ENCODE results near the gene PCLAF. TPM values are rescaled to one million over a fixed set of nuclear protein-coding genes. Genes with fewer than 3 reads are reported as not detected.

Gene PCLAF
- total RNA-seq, 1 experiment from 2014 or later: 93.5 TPM

- TF ChIP-seq ELF1 (IDR thresholded peaks at IDR 0.05; ENCODE audit: borderline replicate concordance, low read depth) (no peak), FOSL1 (IDR thresholded peaks at IDR 0.05; ENCODE audit: low read depth) (no peak)
Measured at GRCh38 chr15:64389036-64389435, 7.8 kb upstream of the PCLAF start (continued).

GRCh38 chr15:64387562-64388168, 6.4 kb upstream of the PCLAF start, which contains the start of gene TRIP4:
Gene TRIP4 (plus strand): TSS chr15:64387836. CDS start chr15:64387864, 28 bp downstream.
- H3K9me2 ChIP-seq (ENCODE audit: insufficient read depth): no peaks in the 10 kb centered on the region
- ChIA-PET RAD21 (ENCODE audit: low non-redundant PET in 1 of 2, low total read pairs in 2 of 2, uncharacterized antibody in 2 of 2, unreplicated experiment in 2 of 2) (no interaction called here), POLR2A (interaction anchor here (0.8 to 1.7 kb wide), 6 partner anchors 9 to 225 kb away, joined by 3 to 8 read pairs (median 4); partner anchors contain the start of genes CSNK1G1 and PPIB), CTCF (interaction anchor here (1.0 to 1.3 kb wide), 2 partner anchors 53 to 224 kb away, joined by 5 read pairs; partner anchors contain the start of gene PPIB)
- peak within 1 kb of the TSS; percentile 64 for H3K9ac ChIP-seq (ENCODE audit: low read length)
- BruUV-seq (replicated peaks): no TSS peak
- H2AFZ ChIP-seq (ENCODE audit: low read depth, low read length, poor library complexity, severe bottlenecking): peak within 1 kb of the TSS; percentile 82
- 0 out of 4 replicates have a peak, but pooled peaks cover 0 to 3% of the 10 kb centered on the region in 2 experiments for H3K9me3 ChIP-seq (ENCODE audit: control insufficient read depth in 1 of 2, insufficient read depth in 1 of 2, low read depth in 1 of 2, low read length in 2 of 2)
- DNase-seq (ENCODE audit: low read depth, low spot score) (peak; percentile 93), ATAC-seq (peak; percentile 99)
- H3K36me3 ChIP-seq (ENCODE audit: control insufficient read depth in 1 of 2, insufficient read depth in 2 of 2, low read length in 2 of 2): no peaks in the 10 kb centered on the region
- H3K4me3 ChIP-seq (replicated peaks in 1 of 2; ENCODE audit: low read depth in 1 of 2, low read length in 2 of 2): peak within 1 kb of the TSS; percentile 75 to 97
- H3K27ac ChIP-seq (ENCODE audit: low read depth, low read length): peak within 1 kb of the TSS; percentile 64
- H3K4me2 ChIP-seq (ENCODE audit: low read length): peak within 1 kb of the TSS; percentile 95
- intact Hi-C loops (cut with micrococcal nuclease): loop anchor here (2.0 to 5.0 kb wide), 2 partner anchors 75 to 225 kb away; partner anchors contain the start of genes PPIB and ZNF609
- no peaks in the 10 kb centered on the region for H3K27me3 ChIP-seq (ENCODE audit: insufficient read depth, low read length)
- H4K20me1 ChIP-seq (ENCODE audit: insufficient read depth): no peaks in the 10 kb centered on the region
- peaks cover 6 to 15% of the 10 kb centered on the region in 2 experiments; a peak in 3 of 4 replicates for H3K4me1 ChIP-seq (ENCODE audit: control insufficient read depth in 1 of 2, insufficient read depth in 2 of 2, low read length in 2 of 2)
- peaks cover 19% of the 10 kb centered on the region for H3K79me2 ChIP-seq (ENCODE audit: insufficient read depth, low read length)
- TF ChIP-seq ZNF274 (IDR thresholded peaks at IDR 0.05; ENCODE audit: low read depth, low read length) (no peak), SIN3A (IDR thresholded peaks at IDR 0.05; ENCODE audit: low read depth) (peak; percentile 93), CTCF (IDR thresholded peaks at IDR 0.05 in 2 of 3, conservative IDR thresholded peaks at IDR 0.05 in 1 of 3; ENCODE audit: borderline replicate concordance in 1 of 3, insufficient read depth in 1 of 3, low read depth in 2 of 3, low read length in 2 of 3) (no peak), SP1 (IDR thresholded peaks at IDR 0.05; ENCODE audit: low read depth) (peak; percentile 89), ATF3 (IDR thresholded peaks at IDR 0.05) (no peak), EZH2phosphoT487 (IDR thresholded peaks at IDR 0.05; ENCODE audit: borderline replicate concordance) (no peak), EZH2 (IDR thresholded peaks at IDR 0.05) (no peak), YY1 (IDR thresholded peaks at IDR 0.05; ENCODE audit: extremely low read depth, insufficient replicate concordance, low read depth, low read length) (peak; percentile 93), ELF1 (IDR thresholded peaks at IDR 0.05; ENCODE audit: borderline replicate concordance, low read depth) (peak; percentile 84), CEBPB (IDR thresholded peaks at IDR 0.05; ENCODE audit: low read depth) (no peak), RAD21 (IDR thresholded peaks at IDR 0.05; ENCODE audit: low read depth) (peak; percentile 21; the same call in 1 of the 2 replicates), REST (IDR thresholded peaks at IDR 0.05; ENCODE audit: low read depth) (no peak), ZFX (IDR thresholded peaks at IDR 0.05) (no peak), POLR2AphosphoS5 (IDR thresholded peaks at IDR 0.05; ENCODE audit: low read depth, low read length) (peak; percentile 88), JUND (IDR thresholded peaks at IDR 0.05) (no peak), CBX3 (IDR thresholded peaks at IDR 0.05; ENCODE audit: low read depth) (peak; percentile 100), EGR1 (IDR thresholded peaks at IDR 0.05; ENCODE audit: low read depth) (no peak; the same call in none of the 2 replicates), POLR2A (IDR thresholded peaks at IDR 0.05; ENCODE audit: borderline replicate concordance, extremely low read depth, insufficient read depth, insufficient read length) (peak; percentile 91), FOSL1 (IDR thresholded peaks at IDR 0.05; ENCODE audit: low read depth) (no peak)
